Colonic mucosa (tissue), 4 donors: Measurements from ENCODE around the gene MAPRE3. TPM values are rescaled to one million over a fixed set of nuclear protein-coding genes. Genes with fewer than 3 reads are reported as not detected.

ENCODE experiments used
- DNase-seq: peaks from one replicate; pipeline ENCODE4 v3.0.0-alpha.2; 2020
- H3K27ac ChIP-seq: fragments of 200-600 bp; one replicate; pipeline ENCODE4 v1.8.0; 2021
- H3K27me3 ChIP-seq: fragments of 200-600 bp; one replicate; pipeline ENCODE4 v1.8.0; 2021
- H3K36me3 ChIP-seq: fragments of 200-600 bp; one replicate; pipeline ENCODE4 v1.8.0; 2021
- H3K4me1 ChIP-seq: fragments of 200-600 bp; one replicate; pipeline ENCODE4 v1.8.0; 2021; ENCODE audit warnings: mild to moderate bottlenecking
- H3K4me3 ChIP-seq: fragments of 200-600 bp; one replicate; pipeline ENCODE4 v1.8.0; 2021
- H3K9ac ChIP-seq, 2 donors: one replicate each; pipeline ENCODE4 v1.7.0; 2013; ENCODE audit warnings: control low read depth in 2 of 2, low read depth in 2 of 2, low read length in 2 of 2
- H3K9me3 ChIP-seq: fragments of 200-600 bp; one replicate; pipeline ENCODE4 v1.8.0; 2021
- CTCF ChIP-seq: fragments of 200-600 bp; IDR thresholded peaks from one replicate; pipeline ENCODE4 v1.8.0; 2022; ENCODE audit warnings: antibody characterized with exemption, mild to moderate bottlenecking
- intact Hi-C: fragments of 100-400 bp; cut with DNase I; formaldehyde crosslinking; loops from one replicate; pipeline ENCODE4 v1.14.1; 2022
- total RNA-seq, 2 donors: library from RNA; stranded (reverse); fragmentation: NEBNext Ultra II Directional in 1 of 2; extraction: Animal tissue kit (Norgen Biotek cat#: 25700) in 1 of 2; gene quantifications; one replicate each; pipeline ENCODE4 v1.2.1, GENCODE V29; 2021
- donor health status: healthy.
- donor health status: DM: no; HTN: no; CAD: no.
- donor health status: DM: no; HTN: no; CAD: no.

Gene MAPRE3
- total RNA-seq, 2 donors from 2014 or later: 21.6 to 22.0 TPM

GRCh38 chr2:26983746-26984145 lies 13.3 kb downstream of the MAPRE3 start:
- Histone ChIP-seq H3K36me3 (no peaks in the 10 kb centered on the region), H3K4me1 (no peaks in the 10 kb centered on the region), H3K27me3 (no peaks in the 10 kb centered on the region), H3K9me3 (no peaks in the 10 kb centered on the region), H3K27ac (no peak overlapping the region), H3K4me3 (no peak overlapping the region), H3K9ac (no peak overlapping the region)
- TF ChIP-seq CTCF: no peak
- DNase-seq: no peak
- intact Hi-C loops: no loop called here

GRCh38 chr2:26985807-26986206 lies 15.4 kb downstream of the MAPRE3 start:
- no peak overlapping the region for H3K4me3 ChIP-seq
- H3K27ac ChIP-seq: no peak overlapping the region
- no peaks in the 10 kb centered on the region for H3K4me1 ChIP-seq
- no peak for DNase-seq
- H3K27me3 ChIP-seq: no peaks in the 10 kb centered on the region
- H3K9me3 ChIP-seq: no peaks in the 10 kb centered on the region
- H3K9ac ChIP-seq: no peak overlapping the region
- intact Hi-C loops: no loop called here
- no peaks in the 10 kb centered on the region for H3K36me3 ChIP-seq
- TF ChIP-seq CTCF: no peak

GRCh38 chr2:26986576-26986975 lies 16.1 kb downstream of the MAPRE3 start:
- Histone ChIP-seq H3K27me3 (no peaks in the 10 kb centered on the region), H3K36me3 (no peaks in the 10 kb centered on the region), H3K9me3 (no peaks in the 10 kb centered on the region), H3K27ac (no peak overlapping the region), H3K9ac (no peak overlapping the region), H3K4me1 (no peaks in the 10 kb centered on the region), H3K4me3 (no peak overlapping the region)
- TF ChIP-seq CTCF: no peak
- intact Hi-C loops: no loop called here
- no peak for DNase-seq

- Histone ChIP-seq H3K4me1 (no peaks in the 10 kb centered on the region), H3K9me3 (no peaks in the 10 kb centered on the region), H3K27ac (no peak overlapping the region), H3K36me3 (no peaks in the 10 kb centered on the region), H3K9ac (no peak overlapping the region), H3K27me3 (no peaks in the 10 kb centered on the region), H3K4me3 (no peak overlapping the region)
- TF ChIP-seq CTCF: no peak
- intact Hi-C loops: no loop called here
- DNase-seq: no peak
Observed at GRCh38 chr2:26988058-26988860, 17.8 kb downstream of the MAPRE3 start.

GRCh38 chr2:26989156-26989555 lies 18.7 kb downstream of the MAPRE3 start:
- TF ChIP-seq CTCF: no peak
- Histone ChIP-seq H3K36me3 (no peaks in the 10 kb centered on the region), H3K4me3 (no peak overlapping the region)

More at GRCh38 chr2:26989156-26989555, 18.7 kb downstream of the MAPRE3 start:
- Histone ChIP-seq H3K4me1 (no peaks in the 10 kb centered on the region), H3K27ac (no peak overlapping the region), H3K9me3 (no peaks in the 10 kb centered on the region), H3K27me3 (no peaks in the 10 kb centered on the region), H3K9ac (no peak overlapping the region)
- intact Hi-C loops: no loop called here
- no peak for DNase-seq
